B cell (primary cell): ENCODE results near the gene SPIN3. TPM values are rescaled to one million over a fixed set of nuclear protein-coding genes. Genes with fewer than 3 reads are reported as not detected.

Experiments used
- ATAC-seq: fragments of 200-7000 bp; cut with Tn5 transposase; one replicate; pipeline ENCODE4 v1.10.0; 2021; ENCODE audit warnings: low read depth, mild to moderate bottlenecking, moderate number of reproducible peaks, moderate library complexity
- CTCF ChIA-PET: fragments of 350-600 bp; sonication (Branson Sonifier 250); formaldehyde crosslinking; loops from one replicate; lab custom pipeline; 2021; ENCODE audit warnings: antibody characterized with exemption, inconsistent platforms; lab: Charles Lee
- POLR2A ChIA-PET: fragments of 350-600 bp; sonication (Branson Sonifier 250); formaldehyde crosslinking; loops from one replicate; lab custom pipeline; 2021; ENCODE audit warnings: antibody characterized with exemption; lab: Charles Lee
- DNase-seq: peaks from one replicate; pipeline ENCODE4 v3.0.0; 2013
- H2AFZ ChIP-seq: 2 replicates; pipeline ENCODE4 v1.6.1; 2012; ENCODE audit warnings: mild to moderate bottlenecking, low read depth, low read length; ENCODE audit not compliant: insufficient read depth, poor library complexity, severe bottlenecking
- H3K27ac ChIP-seq, 2 donors: 1 replicate in 1 of 2; 2 replicates in 1 of 2; pipeline ENCODE4 v1.5.1; 2012 to 2013; ENCODE audit warnings: low read length in 2 of 2, mild to moderate bottlenecking in 2 of 2, moderate library complexity in 1 of 2
- H3K27me3 ChIP-seq, 4 experiments: fragments of 200-600 bp in 1 of 4; sonication (generic) in 1 of 4; replicated peaks in 1 of 4; 1 replicate in 2 of 4; 2 replicates in 2 of 4; pipeline versions ENCODE4 v1.6.1 to v1.7.0; 2013 to 2016; ENCODE audit warnings: low read length in 3 of 4, mild to moderate bottlenecking in 2 of 4, mixed read lengths in 1 of 4, moderate library complexity in 1 of 4; ENCODE audit not compliant: insufficient read depth in 4 of 4, control insufficient read depth in 3 of 4; ENCODE audit errors: control extremely low read depth in 1 of 4
- H3K36me3 ChIP-seq, 2 experiments: replicated peaks in 1 of 2; 1 replicate in 1 of 2; 2 replicates in 1 of 2; pipeline versions ENCODE4 v1.6.1 to v1.7.1; 2013; ENCODE audit warnings: low read length in 1 of 2; ENCODE audit not compliant: insufficient read depth in 2 of 2, control insufficient read depth in 1 of 2; ENCODE audit errors: control extremely low read depth in 1 of 2, extremely low read depth in 1 of 2
- H3K4me1 ChIP-seq, 2 donors: fragments of 200-600 bp in 1 of 2; sonication (generic) in 1 of 2; 1 replicate in 1 of 2; 2 replicates in 1 of 2; pipeline versions ENCODE4 v1.5.1 to v1.6.1; 2013 to 2017; ENCODE audit warnings: low read length in 2 of 2; ENCODE audit not compliant: control insufficient read depth in 2 of 2, insufficient read depth in 2 of 2
- H3K4me2 ChIP-seq: replicated peaks from 2 replicates; pipeline ENCODE3; 2012; ENCODE audit warnings: mild to moderate bottlenecking, low read depth, low read length; ENCODE audit not compliant: poor library complexity, severe bottlenecking
- H3K4me3 ChIP-seq, 5 experiments: fragments of 200-600 bp in 1 of 5; sonication (generic) in 1 of 5; 1 replicate in 3 of 5; 2 replicates in 2 of 5; pipeline versions ENCODE4 v1.5.1 to v1.7.0; 2011 to 2016; ENCODE audit warnings: low read length in 4 of 5, mild to moderate bottlenecking in 4 of 5, low read depth in 2 of 5, control low read depth in 1 of 5, moderate library complexity in 1 of 5; ENCODE audit not compliant: insufficient read depth in 1 of 5; ENCODE audit errors: control extremely low read depth in 1 of 5, extremely low read depth in 1 of 5
- H3K79me2 ChIP-seq: fragments of 200-600 bp; sonication (generic); one replicate; pipeline ENCODE4 v1.6.0; 2016; ENCODE audit warnings: low read length; ENCODE audit not compliant: control insufficient read depth, insufficient read depth
- H3K9ac ChIP-seq: fragments of 200-600 bp; sonication (generic); 2 replicates; pipeline ENCODE4 v1.6.1; 2017; ENCODE audit warnings: mild to moderate bottlenecking, low read length, moderate library complexity
- H3K9me3 ChIP-seq, 3 donors: one replicate each; pipeline versions ENCODE4 v1.6.1 to v1.7.1; 2013; ENCODE audit warnings: low read length in 2 of 3; ENCODE audit not compliant: control insufficient read depth in 2 of 3, insufficient read depth in 1 of 3; ENCODE audit errors: control extremely low read depth in 1 of 3
- H4K20me1 ChIP-seq: 2 replicates; pipeline ENCODE4 v1.6.0; 2012; ENCODE audit warnings: mild to moderate bottlenecking, low read length; ENCODE audit not compliant: insufficient read depth, control insufficient read depth, poor library complexity, severe bottlenecking
- H3K27ac Mint-ChIP-seq: one replicate; pipeline ENCODE4 v1.8.0; 2021; ENCODE audit warnings: mixed read lengths
- H3K27me3 Mint-ChIP-seq: one replicate; pipeline ENCODE4 v1.8.0; 2021; ENCODE audit warnings: mixed read lengths
- H3K4me1 Mint-ChIP-seq: one replicate; pipeline ENCODE4 v1.8.0; 2021; ENCODE audit warnings: mixed read lengths
- H3K4me3 Mint-ChIP-seq: one replicate; pipeline ENCODE4 v1.8.0; 2021; ENCODE audit warnings: mixed read lengths
- H3K9me3 Mint-ChIP-seq: one replicate; pipeline ENCODE4 v1.8.0; 2022; ENCODE audit warnings: mixed read lengths; ENCODE audit not compliant: insufficient read depth
- CTCF ChIP-seq: fragments of 200-600 bp; IDR thresholded peaks from one replicate; pipeline ENCODE4 v1.8.0; 2022; ENCODE audit warnings: antibody characterized with exemption, mild to moderate bottlenecking
- EZH2 ChIP-seq: IDR thresholded peaks from 2 replicates; pipeline ENCODE4 v1.6.1; 2012; ENCODE audit warnings: borderline replicate concordance, low read depth, mild to moderate bottlenecking, moderate library complexity, low read length; ENCODE audit not compliant: insufficient read depth, poor library complexity, severe bottlenecking
- WGBS: methylation state at CpG from one replicate; pipeline ENCODE4 v1.1.5; 2013; ENCODE audit warnings: missing lambda C conversion rate; ENCODE audit not compliant: insufficient coverage; 5-methylcytosine and 5-hydroxymethylcytosine counted together
- intact Hi-C: fragments of 100-400 bp; cut with micrococcal nuclease; formaldehyde crosslinking; loops from one replicate; pipeline ENCODE4 v1.10.0; 2022
- polyA plus RNA-seq: library from polyadenylated mRNA; depleted of rRNA; stranded (reverse); fragments of >200 nt; gene quantifications from 2 replicates; pipeline ENCODE4 v1.2.3, GENCODE V29; 2012
- total RNA-seq, 2 donors: library from RNA; stranded (reverse); fragments of 120-200 nt in 1 of 2; gene quantifications; 1 replicate in 1 of 2; 2 replicates in 1 of 2; pipeline versions ENCODE4 v1.2.3 to v1.2.4, GENCODE V29; 2013 to 2022

Gene SPIN3
- total and polyA plus RNA-seq, 2 donors (not counting 1 experiment from before 2014, with no cell fraction given): 12.0 to 19.4 TPM

GRCh38 chrX:56974408-56974807 is 20.9 kb downstream of the SPIN3 start:
- no peak overlapping the region for H3K9ac ChIP-seq
- Mint-ChIP-seq H3K27me3 (no peaks in the 10 kb centered on the region), H3K4me3 (no peak overlapping the region), H3K27ac (no peak overlapping the region), H3K9me3 (no peaks in the 10 kb centered on the region), H3K4me1 (no peaks in the 10 kb centered on the region)
- 100% methylated on average over 1 of the region's 3 CpGs for WGBS
- ChIA-PET POLR2A (no interaction called here), CTCF (interaction anchor here (1.1 kb wide), 1 partner anchor 10 kb away, joined by 5 read pairs; no protein-coding TSS in a partner anchor)
- H2AFZ ChIP-seq: no peak overlapping the region
- no peaks in the 10 kb centered on the region for H4K20me1 ChIP-seq
- no peak overlapping the region for H3K4me3 ChIP-seq
- H3K4me1 ChIP-seq: no peaks in the 10 kb centered on the region
- ATAC-seq (no peak), DNase-seq (no peak)
- intact Hi-C loops: no loop called here
- H3K36me3 ChIP-seq: no peaks in the 10 kb centered on the region
- no peak overlapping the region for H3K4me2 ChIP-seq
- no peak overlapping the region for H3K27ac ChIP-seq
- no peaks in the 10 kb centered on the region for H3K27me3 ChIP-seq
- no peaks in the 10 kb centered on the region for H3K9me3 ChIP-seq
- no peaks in the 10 kb centered on the region for H3K79me2 ChIP-seq
- TF ChIP-seq EZH2: no peak
- TF ChIP-seq CTCF: no peak

- no peaks in the 10 kb centered on the region for H3K27me3 ChIP-seq
- H3K9me3 ChIP-seq: no peaks in the 10 kb centered on the region
- H3K4me3 ChIP-seq: no peak overlapping the region
- H2AFZ ChIP-seq: no peak overlapping the region
- no peaks in the 10 kb centered on the region for H4K20me1 ChIP-seq
- CTCF ChIA-PET: interaction anchor here (0.9 kb wide), 1 partner anchor 8 kb away, joined by 3 read pairs; no protein-coding TSS in a partner anchor
- DNase-seq (no peak), ATAC-seq (no peak)
- no peaks in the 10 kb centered on the region for H3K4me1 ChIP-seq
- H3K27me3 Mint-ChIP-seq: no peaks in the 10 kb centered on the region
- no peaks in the 10 kb centered on the region for H3K4me1 Mint-ChIP-seq
- H3K9ac ChIP-seq: no peak overlapping the region
- H3K27ac ChIP-seq: no peak overlapping the region
- H3K27ac Mint-ChIP-seq: no peak overlapping the region
- POLR2A ChIA-PET: no interaction called here
- no peak overlapping the region for H3K4me3 Mint-ChIP-seq
- H3K79me2 ChIP-seq: no peaks in the 10 kb centered on the region
- no peaks in the 10 kb centered on the region for H3K36me3 ChIP-seq
- H3K4me2 ChIP-seq: no peak overlapping the region
- H3K9me3 Mint-ChIP-seq: no peaks in the 10 kb centered on the region
- TF ChIP-seq CTCF (no peak), EZH2 (no peak)
- intact Hi-C loops: no loop called here
These were observed 25.8 kb downstream of the SPIN3 start for GRCh38 chrX:56969559-56969958.
